ENCODE measurements around the gene SSC5D.

- TF ChIP-seq CTCF (IDR thresholded peaks at IDR 0.05) (no peak), POLR2A (IDR thresholded peaks at IDR 0.05) (peak in 1 of 2 donors; percentile 55)
Observed at GRCh38 chr19:55476100-55476775, 12.0 kb upstream of the SSC5D start, which contains the start of gene ZNF628.

Measured in vagina (tissue), 2 donors.